Gastroesophageal sphincter (tissue), 4 donors: Measurements from ENCODE around the gene RIN2. TPM values are rescaled to one million over a fixed set of nuclear protein-coding genes. Genes with fewer than 3 reads are reported as not detected.

Experiments
- ATAC-seq: fragments of 150-250 bp; one replicate; pipeline ENCODE4 v1.9.1; 2016; ENCODE audit warnings: mild to moderate bottlenecking, moderate library complexity
- H3K27ac ChIP-seq, 4 donors: fragments of 200-600 bp; sonication (generic) in 3 of 4; 1 replicate in 3 of 4; 2 replicates in 1 of 4; pipeline ENCODE4 v1.5.1; 2016 to 2019
- H3K27me3 ChIP-seq: fragments of 200-600 bp; sonication (generic); one replicate; pipeline ENCODE4 v1.5.1; 2019
- H3K36me3 ChIP-seq, 2 donors: fragments of 200-600 bp; sonication (generic); one replicate each; pipeline ENCODE4 v1.5.1; 2019; ENCODE audit warnings: control low read depth in 1 of 2
- H3K4me1 ChIP-seq, 3 donors: fragments of 200-600 bp; sonication (generic); 1 replicate in 2 of 3; 2 replicates in 1 of 3; pipeline ENCODE4 v1.5.1; 2016 to 2019; ENCODE audit warnings: control low read depth in 2 of 3
- H3K4me3 ChIP-seq, 2 donors: fragments of 200-600 bp; sonication (generic); one replicate each; pipeline ENCODE4 v1.5.1; 2019; ENCODE audit warnings: mild to moderate bottlenecking in 1 of 2, moderate library complexity in 1 of 2
- H3K9me3 ChIP-seq, 3 donors: fragments of 200-600 bp; sonication (generic); one replicate each; pipeline ENCODE4 v1.5.1; 2017 to 2019; ENCODE audit warnings: control low read depth in 2 of 3
- EP300 ChIP-seq: sonication (generic); formaldehyde crosslinking; IDR thresholded peaks from one replicate; pipeline ENCODE4 v1.6.1; 2017; ENCODE audit warnings: antibody characterized with exemption, mild to moderate bottlenecking
- POLR2A ChIP-seq, 2 donors: fragments of 450-650 bp; IDR thresholded peaks; one replicate each; pipeline ENCODE4 v1.6.1; 2017; ENCODE audit warnings: antibody characterized with exemption in 2 of 2, mild to moderate bottlenecking in 2 of 2, moderate library complexity in 1 of 2
- POLR2AphosphoS5 ChIP-seq: sonication (generic); formaldehyde crosslinking; IDR thresholded peaks from one replicate; pipeline ENCODE4 v1.6.1; 2017; ENCODE audit warnings: antibody characterized with exemption
- WGBS, 2 donors: methylation state at CpG; one replicate each; pipeline ENCODE4 v1.1.5; 2018; ENCODE audit warnings: low coverage in 1 of 2; 5-methylcytosine and 5-hydroxymethylcytosine counted together
- total RNA-seq, 4 donors: library from RNA; depleted of rRNA; stranded (reverse); fragments of >200 nt; gene quantifications; one replicate each; pipeline ENCODE4 v1.1.0, GENCODE V29; 2016
- TF ChIP-seq, protein P1 (sequence below), 4 experiments: fragments of 200-600 bp in 2 of 4; fragments of 450-650 bp in 2 of 4; sonication (generic) in 1 of 4; IDR thresholded peaks; one replicate each; pipeline ENCODE4 v1.5.1; 2017 to 2019; ENCODE audit warnings: antibody characterized with exemption in 4 of 4, mild to moderate bottlenecking in 2 of 4, moderate library complexity in 2 of 4

RIN2 gene, protein sequence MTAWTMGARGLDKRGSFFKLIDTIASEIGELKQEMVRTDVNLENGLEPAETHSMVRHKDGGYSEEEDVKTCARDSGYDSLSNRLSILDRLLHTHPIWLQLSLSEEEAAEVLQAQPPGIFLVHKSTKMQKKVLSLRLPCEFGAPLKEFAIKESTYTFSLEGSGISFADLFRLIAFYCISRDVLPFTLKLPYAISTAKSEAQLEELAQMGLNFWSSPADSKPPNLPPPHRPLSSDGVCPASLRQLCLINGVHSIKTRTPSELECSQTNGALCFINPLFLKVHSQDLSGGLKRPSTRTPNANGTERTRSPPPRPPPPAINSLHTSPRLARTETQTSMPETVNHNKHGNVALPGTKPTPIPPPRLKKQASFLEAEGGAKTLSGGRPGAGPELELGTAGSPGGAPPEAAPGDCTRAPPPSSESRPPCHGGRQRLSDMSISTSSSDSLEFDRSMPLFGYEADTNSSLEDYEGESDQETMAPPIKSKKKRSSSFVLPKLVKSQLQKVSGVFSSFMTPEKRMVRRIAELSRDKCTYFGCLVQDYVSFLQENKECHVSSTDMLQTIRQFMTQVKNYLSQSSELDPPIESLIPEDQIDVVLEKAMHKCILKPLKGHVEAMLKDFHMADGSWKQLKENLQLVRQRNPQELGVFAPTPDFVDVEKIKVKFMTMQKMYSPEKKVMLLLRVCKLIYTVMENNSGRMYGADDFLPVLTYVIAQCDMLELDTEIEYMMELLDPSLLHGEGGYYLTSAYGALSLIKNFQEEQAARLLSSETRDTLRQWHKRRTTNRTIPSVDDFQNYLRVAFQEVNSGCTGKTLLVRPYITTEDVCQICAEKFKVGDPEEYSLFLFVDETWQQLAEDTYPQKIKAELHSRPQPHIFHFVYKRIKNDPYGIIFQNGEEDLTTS
- 10 to 100 TPM; 44.7 to 89.5 (median 54.8) TPM for total RNA-seq

DNA sequence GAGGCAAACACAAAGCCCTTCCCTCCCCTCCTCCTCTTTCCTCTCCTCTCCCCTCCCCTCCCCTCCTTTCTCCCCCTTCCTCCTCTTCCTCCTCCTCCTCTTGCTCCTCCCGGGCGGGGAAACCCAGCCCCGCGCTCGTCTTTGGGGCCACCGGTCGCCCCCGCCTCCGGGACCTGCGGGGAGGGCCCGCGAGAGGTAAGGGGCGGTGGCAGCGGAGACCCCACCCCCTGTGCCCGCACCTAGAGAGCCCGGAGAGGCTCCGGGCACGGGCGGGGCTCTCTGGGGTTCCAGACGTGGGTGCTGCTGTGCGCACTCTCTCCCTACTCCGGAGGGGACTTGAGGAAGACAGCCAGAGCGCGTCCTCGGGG lies at the start of gene RIN2:
RIN2 (plus strand) TSS at position 126 of the 368 bp plus-strand sequence. CDS start 131,344 bp downstream, outside the sequence.
- H3K27ac ChIP-seq = peak within 1 kb of the TSS; percentile 66 to 97 (median 92)
- no peaks in the 10 kb centered on the region for H3K27me3 ChIP-seq
- peak; percentile 36 for ATAC-seq
- H3K4me3 ChIP-seq = peak within 1 kb of the TSS; percentile 60 to 89
- WGBS, 2 donors = no CpG with 5 or more reads among the region's 25 CpGs
- no peaks in the 10 kb centered on the region for H3K9me3 ChIP-seq
- H3K36me3 ChIP-seq = no peaks in the 10 kb centered on the region
- TF ChIP-seq POLR2AphosphoS5 (no peak), POLR2A (IDR thresholded peaks at IDR 0.05) (no peak), EP300 (no peak)
- TF ChIP-seq, protein P1, sequence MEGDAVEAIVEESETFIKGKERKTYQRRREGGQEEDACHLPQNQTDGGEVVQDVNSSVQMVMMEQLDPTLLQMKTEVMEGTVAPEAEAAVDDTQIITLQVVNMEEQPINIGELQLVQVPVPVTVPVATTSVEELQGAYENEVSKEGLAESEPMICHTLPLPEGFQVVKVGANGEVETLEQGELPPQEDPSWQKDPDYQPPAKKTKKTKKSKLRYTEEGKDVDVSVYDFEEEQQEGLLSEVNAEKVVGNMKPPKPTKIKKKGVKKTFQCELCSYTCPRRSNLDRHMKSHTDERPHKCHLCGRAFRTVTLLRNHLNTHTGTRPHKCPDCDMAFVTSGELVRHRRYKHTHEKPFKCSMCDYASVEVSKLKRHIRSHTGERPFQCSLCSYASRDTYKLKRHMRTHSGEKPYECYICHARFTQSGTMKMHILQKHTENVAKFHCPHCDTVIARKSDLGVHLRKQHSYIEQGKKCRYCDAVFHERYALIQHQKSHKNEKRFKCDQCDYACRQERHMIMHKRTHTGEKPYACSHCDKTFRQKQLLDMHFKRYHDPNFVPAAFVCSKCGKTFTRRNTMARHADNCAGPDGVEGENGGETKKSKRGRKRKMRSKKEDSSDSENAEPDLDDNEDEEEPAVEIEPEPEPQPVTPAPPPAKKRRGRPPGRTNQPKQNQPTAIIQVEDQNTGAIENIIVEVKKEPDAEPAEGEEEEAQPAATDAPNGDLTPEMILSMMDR (IDR thresholded peaks at IDR 0.05) = no peak
- H3K4me1 ChIP-seq = peaks cover 2 to 50% (median 16%) of the 10 kb centered on the region in 3 donors

DNA sequence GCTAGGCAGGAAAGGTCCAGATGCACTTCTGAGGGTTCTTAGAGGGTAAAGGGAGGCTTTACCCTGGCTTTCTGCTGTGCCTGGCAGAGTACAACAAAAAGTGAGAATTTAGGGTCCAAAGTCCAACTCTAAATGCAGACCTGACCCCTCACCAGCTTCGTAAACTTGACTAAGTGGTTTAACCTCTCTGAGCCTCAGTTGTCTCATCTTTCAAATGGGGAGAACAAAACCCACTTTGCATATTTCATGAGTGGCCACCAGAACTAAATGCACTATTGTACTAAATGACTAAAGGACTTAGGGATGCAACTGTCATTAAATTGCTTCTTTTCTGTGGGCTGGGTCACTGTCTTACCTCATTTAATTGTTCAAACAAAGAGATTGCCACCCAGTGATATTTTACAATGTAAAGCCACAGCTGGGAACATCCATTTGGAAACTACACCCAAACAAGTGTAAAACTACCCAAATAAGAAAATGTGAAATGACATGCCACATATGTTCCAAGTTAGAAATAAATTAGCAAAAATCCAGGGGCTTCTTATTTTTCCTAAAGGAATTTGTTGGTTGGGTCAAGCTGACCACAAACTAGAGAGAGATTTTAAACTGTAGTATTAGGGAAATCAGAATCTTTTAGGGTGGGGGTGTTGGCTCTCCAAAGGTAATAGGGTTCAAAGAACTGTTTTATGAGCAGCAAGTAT lies 48.3 kb upstream of the RIN2 start:
- Histone ChIP-seq H3K4me1 (peaks cover 8 to 53% (median 11%) of the 10 kb centered on the region in 3 donors), H3K27ac (no peak overlapping the region), H3K27me3 (no peaks in the 10 kb centered on the region), H3K9me3 (no peaks in the 10 kb centered on the region), H3K36me3 (no peaks in the 10 kb centered on the region), H3K4me3 (no peak overlapping the region)
- ATAC-seq = no peak
- no peak for TF ChIP-seq POLR2A (IDR thresholded peaks at IDR 0.05)
- TF ChIP-seq EP300 = no peak
- TF ChIP-seq, protein P1 (IDR thresholded peaks at IDR 0.05) = no peak
- TF ChIP-seq POLR2AphosphoS5 = no peak
- WGBS, 2 donors = 100% methylated on average over 1 of the region's 1 CpG

DNA sequence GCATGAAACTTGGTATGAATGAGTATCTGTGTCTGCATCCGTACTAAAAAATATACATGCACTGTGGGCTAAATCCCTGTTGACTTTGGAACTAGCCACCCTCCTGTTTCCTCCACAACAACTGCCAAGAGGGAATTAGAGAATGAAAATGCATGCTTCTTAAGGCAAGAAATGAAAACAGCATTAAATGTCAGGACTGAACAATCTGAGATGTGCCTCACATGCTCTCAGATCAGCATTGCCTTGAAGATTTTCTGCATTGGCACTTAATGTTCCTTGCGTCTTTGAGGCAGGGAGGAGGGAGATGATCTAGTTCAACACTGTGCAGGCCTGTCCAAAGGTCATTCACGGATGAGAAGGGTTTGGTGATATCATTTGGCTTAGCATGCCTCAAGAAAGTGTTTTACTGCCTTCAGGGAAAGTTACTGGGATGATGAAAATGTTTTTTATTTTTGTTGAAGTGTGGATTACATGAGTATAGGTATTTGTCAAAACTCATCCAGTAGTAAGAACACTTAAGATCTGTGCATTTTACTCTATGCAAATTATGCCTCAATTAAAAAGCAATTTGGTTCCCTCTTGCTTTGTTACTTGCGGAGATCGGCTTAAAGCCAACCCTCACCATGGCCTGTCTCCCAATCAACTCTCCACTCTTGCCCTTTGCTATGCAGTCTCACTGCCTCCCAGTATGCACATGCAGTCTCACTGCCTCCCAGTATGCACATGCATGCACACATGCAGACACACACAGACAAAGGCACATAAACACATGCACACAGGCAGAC lies 47.5 kb upstream of the RIN2 start:
- no peak overlapping the region for H3K27ac ChIP-seq
- H3K36me3 ChIP-seq = no peaks in the 10 kb centered on the region
- TF ChIP-seq POLR2AphosphoS5 (peak; percentile 33), POLR2A (IDR thresholded peaks at IDR 0.05) (no peak)
- TF ChIP-seq, protein P1 (IDR thresholded peaks at IDR 0.05) = no peak
- no peaks in the 10 kb centered on the region for H3K27me3 ChIP-seq
- 20 to 30% methylated on average over 5 of the region's 5 CpGs for WGBS, 2 donors
- H3K9me3 ChIP-seq = no peaks in the 10 kb centered on the region
- no peak overlapping the region for H3K4me3 ChIP-seq
- no peak for ATAC-seq
- peaks cover 8 to 57% (median 11%) of the 10 kb centered on the region in 3 donors for H3K4me1 ChIP-seq

DNA sequence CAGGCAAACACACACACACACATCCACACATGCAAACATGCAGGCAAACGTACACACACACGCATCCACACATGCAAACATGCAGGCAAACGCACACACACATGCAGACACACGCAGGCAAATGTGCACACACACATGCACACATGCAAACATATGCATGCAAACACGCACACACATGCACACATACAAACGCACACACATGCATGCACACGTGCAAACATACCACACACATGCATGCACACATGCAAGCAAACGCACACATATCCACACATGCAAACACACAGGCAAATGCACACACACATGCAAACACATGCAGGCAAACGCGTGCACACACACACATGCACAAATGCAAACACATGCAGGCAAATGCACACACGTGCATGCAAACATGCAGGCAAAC lies 46.9 kb upstream of the RIN2 start:
- Histone ChIP-seq H3K27ac (no peak overlapping the region), H3K36me3 (no peaks in the 10 kb centered on the region), H3K4me3 (no peak overlapping the region), H3K27me3 (no peaks in the 10 kb centered on the region), H3K4me1 (peaks cover 8 to 57% (median 11%) of the 10 kb centered on the region in 3 donors), H3K9me3 (no peaks in the 10 kb centered on the region)
- WGBS, 2 donors = 81 to 88% methylated on average over 8 to 9 of the region's 11 CpGs
- TF ChIP-seq POLR2AphosphoS5 (no peak), POLR2A (IDR thresholded peaks at IDR 0.05) (no peak), EP300 (no peak)
- TF ChIP-seq, protein P1 (IDR thresholded peaks at IDR 0.05) = no peak
- ATAC-seq = no peak
